ENCODE results near the gene POMC.

The POMC gene

DNA sequence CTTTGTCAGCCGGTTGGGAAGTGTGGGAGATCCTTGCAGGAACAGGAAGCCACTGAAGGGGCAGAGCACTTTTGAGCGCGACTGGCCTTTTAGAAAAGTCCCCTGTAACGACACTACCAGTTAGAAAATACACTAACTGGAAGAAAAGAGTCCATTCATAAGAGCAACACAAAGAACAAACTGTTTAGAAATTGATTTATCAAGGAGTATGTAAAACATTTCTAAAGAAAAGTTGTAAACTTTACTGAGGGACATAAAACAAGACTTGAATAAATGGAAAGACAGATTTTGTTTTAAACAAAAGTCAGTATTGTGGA is 29.8 kb upstream of the POMC start:
- Histone ChIP-seq H3K79me2 (ENCODE audit: low read length) (no peaks in the 10 kb centered on the region), H3K27me3 (ENCODE audit: low read depth, low read length) (peaks cover 36% of the 10 kb centered on the region), H3K36me3 (replicated peaks; ENCODE audit: low read depth, low read length) (no peaks in the 10 kb centered on the region), H3K4me2 (ENCODE audit: low read length) (no peak overlapping the region), H3K9me3 (ENCODE audit: insufficient read depth, low read length) (no peaks in the 10 kb centered on the region), H3K4me1 (ENCODE audit: low read length) (0 out of 2 replicates have a peak, but pooled peaks cover 3% of the 10 kb centered on the region), H4K20me1 (ENCODE audit: insufficient read depth, low read length) (no peaks in the 10 kb centered on the region), H3K4me3 (ENCODE audit: low read length) (no peak overlapping the region), H3K9ac (ENCODE audit: low read length) (no peak overlapping the region), H2AFZ (ENCODE audit: low read depth, low read length) (no peak overlapping the region), H3K27ac (ENCODE audit: low read length) (no peak overlapping the region)
- TF ChIP-seq EZH2phosphoT487 (IDR thresholded peaks at IDR 0.05; ENCODE audit: low read depth): no peak
- TF ChIP-seq, protein P1, sequence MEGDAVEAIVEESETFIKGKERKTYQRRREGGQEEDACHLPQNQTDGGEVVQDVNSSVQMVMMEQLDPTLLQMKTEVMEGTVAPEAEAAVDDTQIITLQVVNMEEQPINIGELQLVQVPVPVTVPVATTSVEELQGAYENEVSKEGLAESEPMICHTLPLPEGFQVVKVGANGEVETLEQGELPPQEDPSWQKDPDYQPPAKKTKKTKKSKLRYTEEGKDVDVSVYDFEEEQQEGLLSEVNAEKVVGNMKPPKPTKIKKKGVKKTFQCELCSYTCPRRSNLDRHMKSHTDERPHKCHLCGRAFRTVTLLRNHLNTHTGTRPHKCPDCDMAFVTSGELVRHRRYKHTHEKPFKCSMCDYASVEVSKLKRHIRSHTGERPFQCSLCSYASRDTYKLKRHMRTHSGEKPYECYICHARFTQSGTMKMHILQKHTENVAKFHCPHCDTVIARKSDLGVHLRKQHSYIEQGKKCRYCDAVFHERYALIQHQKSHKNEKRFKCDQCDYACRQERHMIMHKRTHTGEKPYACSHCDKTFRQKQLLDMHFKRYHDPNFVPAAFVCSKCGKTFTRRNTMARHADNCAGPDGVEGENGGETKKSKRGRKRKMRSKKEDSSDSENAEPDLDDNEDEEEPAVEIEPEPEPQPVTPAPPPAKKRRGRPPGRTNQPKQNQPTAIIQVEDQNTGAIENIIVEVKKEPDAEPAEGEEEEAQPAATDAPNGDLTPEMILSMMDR (IDR thresholded peaks at IDR 0.05; ENCODE audit: low read depth, low read length): no peak

DNA sequence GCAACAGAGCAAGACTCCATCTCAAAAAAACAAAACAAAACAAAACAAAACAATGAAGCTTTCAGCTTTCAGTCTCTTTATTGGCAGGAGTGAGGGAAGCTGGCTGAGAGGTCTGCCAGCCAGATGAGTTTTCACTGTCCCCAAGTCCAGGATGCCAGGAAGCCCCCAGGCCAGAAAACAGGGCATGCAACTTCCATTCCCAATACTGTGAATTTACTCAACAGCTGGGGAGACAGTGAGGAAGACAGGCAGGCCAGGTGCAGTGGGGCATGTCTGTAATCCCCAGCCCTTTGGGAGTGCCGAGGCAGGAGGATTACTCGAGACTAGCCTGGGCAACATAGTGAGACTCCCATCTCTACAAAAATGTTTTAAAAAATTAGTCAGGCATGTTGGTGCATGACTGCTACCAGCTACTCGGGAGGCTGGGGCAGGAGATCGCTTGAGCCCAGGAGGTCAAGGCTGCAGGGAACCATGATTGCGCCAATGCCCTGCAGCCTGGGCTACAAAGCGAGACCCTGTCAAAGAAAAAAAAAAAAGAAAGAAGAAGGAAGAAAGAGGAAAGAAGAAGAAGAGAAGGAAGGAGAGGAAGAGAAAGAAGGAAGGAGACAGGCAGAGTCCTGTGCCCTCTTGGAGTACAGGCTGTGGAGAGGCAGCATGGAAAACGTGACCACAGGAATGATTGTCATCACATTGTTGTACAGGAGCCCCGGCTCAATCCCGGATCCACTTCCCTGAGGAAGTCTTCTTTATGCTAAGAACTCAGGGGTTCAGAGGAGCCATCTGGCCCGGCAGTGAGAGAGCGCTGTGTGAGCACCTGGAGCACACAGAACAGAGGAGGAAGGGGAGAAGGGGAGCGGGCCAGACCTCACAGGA is 29.2 kb upstream of the POMC start:
- Histone ChIP-seq H3K4me1 (ENCODE audit: low read length) (0 out of 2 replicates have a peak, but pooled peaks cover 3% of the 10 kb centered on the region), H3K9me3 (ENCODE audit: insufficient read depth, low read length) (no peaks in the 10 kb centered on the region), H3K27ac (ENCODE audit: low read length) (no peak overlapping the region), H3K4me3 (ENCODE audit: low read length) (no peak overlapping the region), H3K79me2 (ENCODE audit: low read length) (no peaks in the 10 kb centered on the region), H3K27me3 (ENCODE audit: low read depth, low read length) (peaks cover 35% of the 10 kb centered on the region), H3K4me2 (ENCODE audit: low read length) (no peak overlapping the region), H4K20me1 (ENCODE audit: insufficient read depth, low read length) (no peaks in the 10 kb centered on the region), H2AFZ (ENCODE audit: low read depth, low read length) (no peak overlapping the region), H3K9ac (ENCODE audit: low read length) (no peak overlapping the region), H3K36me3 (replicated peaks; ENCODE audit: low read depth, low read length) (no peaks in the 10 kb centered on the region)
- TF ChIP-seq, protein P1 (IDR thresholded peaks at IDR 0.05; ENCODE audit: low read depth, low read length): no peak
- TF ChIP-seq EZH2phosphoT487 (IDR thresholded peaks at IDR 0.05; ENCODE audit: low read depth): no peak

DNA sequence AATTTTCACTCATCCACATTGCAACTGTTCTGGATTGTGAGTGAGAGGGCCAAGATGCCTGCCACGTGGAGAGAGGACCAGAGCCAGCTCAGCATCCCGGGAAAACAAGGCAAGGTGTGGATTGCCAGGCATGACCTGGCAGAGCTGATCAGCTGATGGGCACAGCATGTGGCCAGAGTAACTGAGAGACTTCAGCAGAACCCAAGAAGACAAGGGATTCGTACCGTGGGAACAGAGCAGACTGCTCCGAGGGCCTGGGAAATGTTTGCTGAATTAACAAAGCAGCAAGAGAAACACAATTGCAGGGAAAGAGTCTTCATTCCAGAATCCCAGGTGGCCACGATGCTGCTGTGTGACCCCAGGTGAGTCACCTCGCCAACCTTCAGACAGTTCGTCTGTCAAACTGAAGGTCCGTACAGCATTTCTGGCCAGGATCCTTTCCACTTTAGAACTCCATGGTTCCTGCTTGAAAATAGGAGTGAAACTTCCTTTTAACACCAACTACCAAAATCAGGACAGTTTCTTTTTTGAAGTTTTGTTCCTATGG is 26.3 kb upstream of the POMC start:
- 0 out of 2 replicates have a peak, but pooled peaks cover 3% of the 10 kb centered on the region for H3K4me1 ChIP-seq (ENCODE audit: low read length)
- no peaks in the 10 kb centered on the region for H3K79me2 ChIP-seq (ENCODE audit: low read length)
- no peak overlapping the region for H3K9ac ChIP-seq (ENCODE audit: low read length)
- peaks cover 25% of the 10 kb centered on the region for H3K27me3 ChIP-seq (ENCODE audit: low read depth, low read length)
- H2AFZ ChIP-seq (ENCODE audit: low read depth, low read length): no peak overlapping the region
- no peaks in the 10 kb centered on the region for H4K20me1 ChIP-seq (ENCODE audit: insufficient read depth, low read length)
- H3K27ac ChIP-seq (ENCODE audit: low read length): no peak overlapping the region
- no peaks in the 10 kb centered on the region for H3K36me3 ChIP-seq (replicated peaks; ENCODE audit: low read depth, low read length)
- H3K4me2 ChIP-seq (ENCODE audit: low read length): no peak overlapping the region
- no peak overlapping the region for H3K4me3 ChIP-seq (ENCODE audit: low read length)
- no peak for TF ChIP-seq EZH2phosphoT487 (IDR thresholded peaks at IDR 0.05; ENCODE audit: low read depth)
- no peaks in the 10 kb centered on the region for H3K9me3 ChIP-seq (ENCODE audit: insufficient read depth, low read length)

DNA sequence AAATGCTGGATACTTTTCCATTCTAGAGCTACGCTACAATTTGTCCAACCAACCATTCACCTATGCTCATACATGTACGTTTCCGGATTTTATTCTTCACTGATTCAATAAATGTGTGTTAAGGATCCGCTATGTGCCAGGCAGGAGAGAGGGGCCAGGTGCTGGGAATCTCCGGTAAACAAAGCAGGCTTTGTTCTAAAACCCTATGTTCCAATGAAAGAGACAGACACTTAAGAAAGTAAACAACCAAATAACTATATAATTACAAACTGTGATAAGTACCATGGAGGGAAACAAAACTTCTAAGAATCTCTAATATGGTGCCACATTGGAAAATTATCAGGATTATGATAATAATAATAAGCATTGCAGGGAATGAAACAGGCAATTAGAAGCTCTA is 22.2 kb upstream of the POMC start:
- Histone ChIP-seq H3K36me3 (replicated peaks; ENCODE audit: low read depth, low read length) (no peaks in the 10 kb centered on the region), H3K4me1 (ENCODE audit: low read length) (no peaks in the 10 kb centered on the region), H3K27ac (ENCODE audit: low read length) (no peak overlapping the region), H3K4me2 (ENCODE audit: low read length) (no peak overlapping the region), H3K4me3 (ENCODE audit: low read length) (no peak overlapping the region), H4K20me1 (ENCODE audit: insufficient read depth, low read length) (no peaks in the 10 kb centered on the region), H3K9me3 (ENCODE audit: insufficient read depth, low read length) (no peaks in the 10 kb centered on the region), H2AFZ (ENCODE audit: low read depth, low read length) (no peak overlapping the region), H3K27me3 (ENCODE audit: low read depth, low read length) (peaks cover 9% of the 10 kb centered on the region), H3K9ac (ENCODE audit: low read length) (no peak overlapping the region), H3K79me2 (ENCODE audit: low read length) (no peaks in the 10 kb centered on the region)
- TF ChIP-seq EZH2phosphoT487 (IDR thresholded peaks at IDR 0.05; ENCODE audit: low read depth): no peak
- TF ChIP-seq, protein P1 (IDR thresholded peaks at IDR 0.05; ENCODE audit: low read depth, low read length): no peak
